ENCODE results near the gene LRRC8E.

Gene LRRC8E

DNA sequence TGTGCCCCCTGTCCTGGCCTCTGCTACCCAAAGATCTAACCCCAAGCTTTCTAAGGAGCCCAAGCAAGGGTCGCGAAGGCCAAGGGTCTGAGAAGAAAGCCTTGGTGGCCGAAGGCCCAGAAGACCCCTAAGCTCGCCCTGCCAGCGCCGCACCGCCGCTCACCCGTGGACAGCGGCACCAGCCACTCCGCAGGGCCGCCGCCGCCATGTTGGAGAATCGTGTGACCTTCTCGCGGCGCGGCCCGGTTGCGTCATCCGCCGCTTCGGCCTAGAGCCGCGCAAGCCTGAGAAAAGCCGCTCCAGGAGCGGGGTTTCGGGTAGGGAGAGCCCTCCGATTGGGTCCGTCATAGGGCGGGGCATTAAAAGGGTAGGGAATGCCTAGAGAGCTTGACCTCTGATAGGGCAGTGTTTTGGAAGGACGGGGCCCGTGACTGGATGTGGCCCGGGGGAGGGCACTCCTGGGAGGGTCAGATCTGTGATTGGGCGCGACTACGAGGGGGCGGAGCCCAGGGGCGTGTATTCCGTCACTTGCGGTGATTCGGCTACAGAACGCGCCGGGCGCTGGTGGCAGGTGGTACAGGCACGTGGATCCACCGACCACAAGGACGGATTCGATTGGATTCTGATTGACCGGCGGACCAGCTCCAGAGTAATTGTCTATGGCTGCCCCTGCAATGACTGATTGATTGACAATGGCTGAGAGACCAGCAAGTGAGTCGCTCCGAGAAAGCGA lies 55.3 kb downstream of the LRRC8E start, which contains the start of gene TIMM44:
TSS of gene TIMM44 (minus strand) at position 223 of the 733 bp plus-strand sequence. CDS start at position 208, 15 bp downstream.
- TF ChIP-seq, protein P1, sequence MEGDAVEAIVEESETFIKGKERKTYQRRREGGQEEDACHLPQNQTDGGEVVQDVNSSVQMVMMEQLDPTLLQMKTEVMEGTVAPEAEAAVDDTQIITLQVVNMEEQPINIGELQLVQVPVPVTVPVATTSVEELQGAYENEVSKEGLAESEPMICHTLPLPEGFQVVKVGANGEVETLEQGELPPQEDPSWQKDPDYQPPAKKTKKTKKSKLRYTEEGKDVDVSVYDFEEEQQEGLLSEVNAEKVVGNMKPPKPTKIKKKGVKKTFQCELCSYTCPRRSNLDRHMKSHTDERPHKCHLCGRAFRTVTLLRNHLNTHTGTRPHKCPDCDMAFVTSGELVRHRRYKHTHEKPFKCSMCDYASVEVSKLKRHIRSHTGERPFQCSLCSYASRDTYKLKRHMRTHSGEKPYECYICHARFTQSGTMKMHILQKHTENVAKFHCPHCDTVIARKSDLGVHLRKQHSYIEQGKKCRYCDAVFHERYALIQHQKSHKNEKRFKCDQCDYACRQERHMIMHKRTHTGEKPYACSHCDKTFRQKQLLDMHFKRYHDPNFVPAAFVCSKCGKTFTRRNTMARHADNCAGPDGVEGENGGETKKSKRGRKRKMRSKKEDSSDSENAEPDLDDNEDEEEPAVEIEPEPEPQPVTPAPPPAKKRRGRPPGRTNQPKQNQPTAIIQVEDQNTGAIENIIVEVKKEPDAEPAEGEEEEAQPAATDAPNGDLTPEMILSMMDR (IDR thresholded peaks at IDR 0.05; ENCODE audit: low read depth, low read length), result no peak
- peak within 1 kb of the TSS; percentile 94 to 97 for H3K4me3 ChIP-seq (replicated peaks in 1 of 2; ENCODE audit: low read depth in 2 of 2, low read length in 2 of 2)
- peak; percentile 100 for DNase-seq (ENCODE audit: low read depth in 2 of 2)

DNA sequence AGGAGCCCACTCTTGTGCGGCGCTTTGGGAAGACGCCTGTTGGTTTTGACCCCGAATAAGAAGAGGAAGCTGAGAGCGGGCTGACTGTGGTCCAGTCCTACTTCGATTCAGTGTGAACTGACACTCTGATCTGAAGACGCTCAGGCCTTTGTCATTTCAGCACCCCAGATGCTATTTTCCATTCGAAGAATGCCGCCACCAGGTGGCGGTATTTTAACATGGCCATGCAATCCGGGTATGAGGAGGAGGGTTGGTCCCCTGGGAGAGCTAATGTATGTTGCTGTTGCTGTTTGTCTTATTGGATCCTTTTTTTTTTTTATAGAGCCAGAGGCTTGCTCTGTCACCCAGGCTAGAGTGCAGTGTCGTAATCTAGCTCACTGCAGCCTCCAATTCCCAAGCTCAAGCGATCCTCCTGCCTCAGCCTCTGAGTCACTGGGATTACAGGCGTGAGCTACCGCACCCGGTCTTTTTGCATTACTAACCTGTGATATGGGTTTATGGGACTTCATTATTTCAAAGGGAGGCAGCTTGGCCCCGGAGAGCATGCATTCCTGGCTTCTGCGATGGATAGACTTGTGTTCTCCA lies 56.0 kb downstream of the LRRC8E start:
- DNase-seq (ENCODE audit: low read depth in 2 of 2), result peak; percentile 96 to 98
- H3K4me3 ChIP-seq (replicated peaks in 1 of 2; ENCODE audit: low read depth in 2 of 2, low read length in 2 of 2), result peak overlapping the region; percentile 58 to 59
- TF ChIP-seq, protein P1 (IDR thresholded peaks at IDR 0.05; ENCODE audit: low read depth, low read length), result peak; percentile 70

GRCh38 chr19:7947939-7948338 lies 59.6 kb downstream of the LRRC8E start:
- TF ChIP-seq, protein P1 (IDR thresholded peaks at IDR 0.05; ENCODE audit: low read depth, low read length), result no peak
- no peak overlapping the region for H3K4me3 ChIP-seq (replicated peaks in 1 of 2; ENCODE audit: low read depth in 2 of 2, low read length in 2 of 2)
- DNase-seq (ENCODE audit: low read depth in 2 of 2), result peak in 1 of 2 donors; percentile 48

All from cardiac fibroblast (primary cell).